CD4-positive, alpha-beta T cell treated with Interferon alpha-2 for 1 hour (primary cell): ENCODE measurements around the gene NDUFAF8.

Source experiments
- DNase-seq, 2 donors: peaks; one replicate each; pipeline ENCODE4 v3.0.0-alpha.2; 2020 to 2022

NDUFAF8 gene

DNA sequence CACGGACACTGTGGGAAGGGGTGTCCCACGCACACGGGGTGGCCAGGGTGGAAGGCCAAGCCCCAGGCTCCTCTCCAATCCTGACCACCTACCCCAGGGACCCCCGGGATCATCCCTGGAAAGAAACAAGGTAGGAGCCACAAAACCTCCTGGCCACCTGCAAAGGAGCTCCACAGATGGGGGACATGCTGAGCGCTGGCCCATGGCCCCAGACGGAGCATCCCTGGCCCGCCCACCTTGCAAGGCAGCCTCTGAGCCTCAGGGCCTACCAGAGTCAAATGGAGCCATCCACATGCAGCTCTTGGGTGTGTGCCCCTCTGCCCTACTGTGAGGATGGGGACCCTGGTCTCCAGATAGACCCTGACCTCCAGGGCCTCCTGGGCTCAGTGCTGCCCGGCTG, 39.7 kb downstream of the NDUFAF8 start:
- no peak for DNase-seq

GRCh38 chr17:81279278-81280275, 40.5 kb downstream of the NDUFAF8 start:
- DNase-seq, result no peak

DNA sequence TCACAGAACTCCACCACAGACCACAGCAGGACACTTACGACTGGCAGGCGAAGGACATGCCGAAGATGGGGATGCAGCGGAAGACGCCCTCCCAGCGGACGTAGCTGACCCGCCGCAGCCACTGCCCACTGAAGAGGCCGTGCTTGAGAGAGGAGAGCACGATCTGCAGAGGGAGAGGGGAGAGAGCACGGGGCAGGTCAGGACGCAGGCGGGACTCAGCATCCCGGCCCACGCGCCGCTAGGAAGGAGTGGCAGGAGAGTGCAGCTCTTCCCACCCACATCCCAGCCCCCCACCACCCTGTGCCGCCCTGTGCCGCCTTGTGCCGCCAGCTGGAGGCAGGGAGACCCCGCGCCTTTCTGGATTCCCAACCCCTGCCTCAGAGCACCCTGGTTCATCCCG, 41.5 kb downstream of the NDUFAF8 start:
- no peak for DNase-seq

DNA sequence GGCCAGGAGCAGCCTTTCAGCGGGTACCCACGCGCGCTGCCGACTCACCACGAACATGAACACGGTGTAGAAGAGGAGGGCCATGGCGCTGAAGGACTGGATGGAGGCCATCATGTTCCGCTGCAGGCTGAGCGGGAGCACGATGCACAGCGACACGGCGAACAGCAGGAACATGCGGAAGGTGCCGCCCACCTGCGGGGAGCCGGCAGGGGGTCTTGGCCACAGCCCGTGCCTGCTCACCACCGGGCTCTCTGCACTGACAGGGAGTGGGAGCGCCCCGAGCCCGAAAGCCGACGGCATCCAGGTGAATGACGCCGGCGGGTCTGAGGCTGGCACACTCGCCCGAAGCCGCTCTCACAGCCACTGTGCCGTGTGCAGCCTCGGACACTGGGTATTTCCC, 43.0 kb downstream of the NDUFAF8 start:
- no peak for DNase-seq

DNA sequence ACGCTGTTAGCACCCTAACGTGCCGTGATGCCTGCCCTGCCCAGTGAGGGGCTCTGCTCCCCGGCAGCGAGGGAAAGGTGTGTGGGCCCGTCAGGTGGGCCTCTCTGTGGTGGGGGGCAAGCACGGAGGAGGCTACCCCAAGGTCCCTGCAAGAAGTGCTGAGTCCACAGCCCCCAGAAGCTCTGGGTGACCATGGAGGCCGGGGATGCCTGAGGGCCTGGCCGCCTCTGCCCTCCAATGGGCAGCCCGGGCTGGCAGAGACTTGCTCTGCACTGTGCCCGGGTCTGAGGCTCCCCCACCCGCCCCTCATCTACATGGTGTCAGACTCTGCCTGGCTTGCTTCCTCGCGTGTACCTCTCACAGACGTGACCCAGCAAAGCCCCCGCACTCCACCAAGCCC, 43.8 kb downstream of the NDUFAF8 start:
- DNase-seq, result no peak

DNA sequence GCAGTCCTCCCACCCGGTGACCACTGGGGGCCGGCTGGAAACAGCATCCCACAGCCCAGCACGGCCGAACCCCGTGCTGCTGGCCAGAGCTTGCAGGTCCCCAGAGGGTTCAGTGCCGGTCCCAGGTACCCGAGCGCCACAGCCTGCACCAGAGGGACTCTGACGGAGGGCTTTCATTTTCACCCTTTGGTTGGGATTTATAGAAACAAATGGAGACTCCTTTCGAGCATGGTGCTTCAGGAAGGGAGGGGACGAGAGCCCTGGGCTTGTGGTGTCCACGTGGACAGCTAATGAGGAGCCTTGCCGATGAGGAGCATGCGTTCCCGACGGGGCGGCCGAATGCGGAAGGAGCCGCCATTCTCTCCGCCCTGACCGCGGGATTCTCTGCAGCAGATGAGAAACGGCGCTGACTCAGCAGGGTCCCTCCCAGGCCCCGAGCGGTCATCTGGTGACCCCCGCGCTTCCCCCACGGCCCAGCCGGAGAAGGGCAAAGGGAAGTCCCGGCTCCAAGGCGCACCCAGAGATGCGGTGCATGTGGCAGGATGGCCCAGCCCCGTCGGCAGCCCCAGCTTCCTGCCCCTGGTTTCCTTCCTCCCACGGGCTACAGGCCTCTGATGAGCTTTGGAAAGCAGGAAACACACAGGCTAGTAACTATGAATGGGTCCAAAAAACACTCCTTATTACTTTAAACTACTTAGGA, 46.2 kb downstream of the NDUFAF8 start:
- peak; percentile 60 to 78 for DNase-seq

DNA sequence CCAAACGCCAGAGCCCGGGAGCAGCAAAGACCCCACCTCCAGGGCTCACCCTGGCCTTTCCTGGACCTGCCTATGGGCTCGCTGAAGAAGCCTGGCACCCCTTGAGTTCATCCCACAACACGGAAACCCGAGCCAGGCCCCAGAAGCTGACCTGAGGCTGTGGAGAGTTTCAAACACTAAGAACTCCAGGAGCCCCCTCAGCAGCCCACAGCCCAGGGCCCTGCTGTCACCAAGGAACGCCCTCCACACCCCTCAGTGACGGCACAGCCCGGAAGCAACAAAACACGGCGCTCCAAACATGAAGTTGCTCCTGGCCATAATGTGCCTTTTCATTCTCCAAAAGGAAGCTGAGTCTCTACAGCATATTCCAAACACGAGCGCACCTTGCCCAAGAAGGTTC, 46.8 kb downstream of the NDUFAF8 start:
- no peak for DNase-seq

DNA sequence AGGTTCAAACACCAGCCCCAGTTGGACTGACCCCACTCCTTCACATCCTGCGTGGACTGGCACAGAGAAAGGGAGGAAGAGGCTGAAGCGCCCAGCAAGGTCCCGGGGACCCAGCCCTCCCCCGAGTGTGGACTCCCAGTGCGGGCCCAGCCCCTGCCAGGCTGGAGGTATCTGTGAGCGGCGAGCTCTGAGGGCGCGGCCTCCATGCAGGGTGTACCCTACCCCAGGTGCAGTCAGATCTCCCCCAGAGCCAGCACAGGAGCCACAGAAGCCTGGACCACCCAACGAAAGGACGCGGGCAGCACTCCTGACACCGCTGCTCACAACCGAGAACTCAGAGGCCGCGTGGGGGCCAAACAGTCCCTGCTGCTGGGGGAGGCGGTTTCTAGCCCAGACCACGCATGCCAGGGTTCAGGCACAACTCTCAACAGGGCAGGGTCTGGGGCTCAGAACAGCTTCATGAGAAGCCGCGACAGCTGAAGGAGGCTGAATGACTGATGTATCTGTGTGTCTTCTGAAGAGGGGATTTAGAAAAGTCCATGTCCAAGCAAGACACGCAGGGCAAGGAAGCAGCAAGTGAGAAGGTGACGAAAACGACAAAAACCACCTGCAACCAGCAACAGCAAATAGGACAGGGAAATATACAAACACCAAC, 47.5 kb downstream of the NDUFAF8 start:
- no peak for DNase-seq

GRCh38 chr17:81287152-81287551, 48.0 kb downstream of the NDUFAF8 start:
- DNase-seq, result no peak

DNA sequence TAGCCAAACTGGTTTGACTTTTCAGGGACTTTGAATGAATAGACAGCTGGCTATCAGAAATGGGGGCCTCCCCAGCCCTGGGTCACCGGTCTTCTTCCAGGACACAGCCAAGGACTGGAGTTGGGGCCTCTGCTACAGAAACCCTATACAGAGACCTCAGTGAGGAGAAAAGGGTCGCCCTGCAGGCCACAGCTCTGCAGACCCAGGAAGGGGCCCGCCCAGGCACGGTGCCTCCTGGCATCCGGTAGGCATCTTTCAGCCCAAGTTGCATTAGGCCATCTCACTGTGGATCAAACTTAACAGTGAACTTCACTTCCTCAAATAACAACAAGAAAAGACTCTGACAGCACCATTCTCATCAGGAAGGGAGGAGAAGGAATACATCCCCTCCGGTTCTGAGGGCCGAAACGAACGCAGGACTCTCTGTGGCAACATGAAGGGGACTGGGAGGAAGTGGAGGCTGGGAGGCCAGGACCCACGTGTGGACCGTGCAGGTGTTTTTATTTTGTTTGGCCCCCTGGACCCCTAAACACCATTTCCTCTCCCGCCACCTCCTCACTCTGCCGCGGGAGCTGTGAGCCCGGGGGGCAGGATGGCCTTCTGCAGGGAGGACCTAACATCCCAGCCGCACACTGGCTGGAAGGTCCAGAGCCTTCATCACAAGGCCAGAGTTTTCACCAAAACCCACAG, 48.8 kb downstream of the NDUFAF8 start:
- DNase-seq, result no peak

- no peak for DNase-seq
Measured at GRCh38 chr17:81288715-81289114, 49.6 kb downstream of the NDUFAF8 start.

DNA sequence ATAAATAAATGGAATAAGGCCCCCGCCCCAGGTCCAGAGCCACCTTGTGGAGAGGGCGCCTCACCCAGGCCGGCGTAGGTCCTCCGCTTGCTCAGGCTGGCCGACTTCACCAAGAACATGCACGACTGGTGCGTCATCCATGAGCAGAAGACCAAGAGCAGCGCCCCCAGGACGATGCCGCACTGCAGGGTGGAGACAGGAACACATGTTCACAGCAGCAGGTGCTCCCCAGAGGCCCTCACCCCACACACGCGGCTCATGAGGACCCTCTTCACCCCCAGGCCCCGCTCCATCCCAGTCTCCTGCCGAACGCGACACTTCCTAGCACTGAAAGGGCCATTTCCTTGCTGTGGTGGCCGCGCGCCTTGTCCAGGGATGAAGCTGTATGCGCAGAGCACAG, 50.5 kb downstream of the NDUFAF8 start:
- DNase-seq, result no peak

DNA sequence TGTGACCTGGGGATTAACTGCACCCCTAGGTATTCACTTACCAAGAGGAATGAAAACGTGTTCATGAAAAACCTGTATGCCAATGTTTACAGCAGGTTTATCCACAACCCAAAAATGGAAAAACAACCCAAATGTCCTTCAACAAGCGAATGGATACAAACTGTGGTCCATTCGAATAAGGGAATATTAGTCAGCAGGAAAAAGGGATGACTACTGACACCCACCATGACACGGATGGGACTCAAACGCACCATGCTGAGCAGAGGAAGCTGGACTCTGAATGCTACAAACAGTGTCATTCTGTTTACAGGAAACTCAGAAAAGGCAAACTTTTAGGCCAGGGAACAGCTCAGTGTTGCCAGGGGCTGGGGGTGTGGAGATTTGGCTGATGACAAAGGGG, 51.1 kb downstream of the NDUFAF8 start:
- DNase-seq, result no peak
